Ovary (tissue), 3 donors: Measurements from ENCODE around the gene IL1B.

ENCODE experiments used
- CTCF ChIP-seq, 3 donors: fragments of 450-650 bp in 2 of 3; fragments of 200-600 bp in 1 of 3; IDR thresholded peaks; one replicate each; pipeline versions ENCODE4 v1.5.1 to v1.8.0; 2016 to 2022; ENCODE audit warnings: antibody characterized with exemption in 3 of 3, mild to moderate bottlenecking in 1 of 3
- EP300 ChIP-seq: sonication (generic); formaldehyde crosslinking; IDR thresholded peaks from one replicate; pipeline ENCODE4 v1.6.1; 2017; ENCODE audit warnings: antibody characterized with exemption
- POLR2A ChIP-seq: fragments of 450-650 bp; IDR thresholded peaks from one replicate; pipeline ENCODE4 v1.6.1; 2017; ENCODE audit warnings: antibody characterized with exemption, mild to moderate bottlenecking, moderate library complexity
- donor health status: DM: no; HTN: no; CAD: no.

GRCh38 chr2:112835536-112836162 lies 930 bp downstream of the IL1B start:
- TF ChIP-seq CTCF (IDR thresholded peaks at IDR 0.05) (no peak), POLR2A (no peak), EP300 (no peak)
